GM21737 (cell line): ENCODE data around the gene RNF32.

Experiments used
- ATAC-seq: cut with Tn5 transposase; IDR thresholded peaks from one replicate; pipeline ENCODE4 v1.9.1; 2021; ENCODE audit warnings: mild to moderate bottlenecking, moderate library complexity; ENCODE audit not compliant: unreplicated experiment

RNF32 gene

DNA sequence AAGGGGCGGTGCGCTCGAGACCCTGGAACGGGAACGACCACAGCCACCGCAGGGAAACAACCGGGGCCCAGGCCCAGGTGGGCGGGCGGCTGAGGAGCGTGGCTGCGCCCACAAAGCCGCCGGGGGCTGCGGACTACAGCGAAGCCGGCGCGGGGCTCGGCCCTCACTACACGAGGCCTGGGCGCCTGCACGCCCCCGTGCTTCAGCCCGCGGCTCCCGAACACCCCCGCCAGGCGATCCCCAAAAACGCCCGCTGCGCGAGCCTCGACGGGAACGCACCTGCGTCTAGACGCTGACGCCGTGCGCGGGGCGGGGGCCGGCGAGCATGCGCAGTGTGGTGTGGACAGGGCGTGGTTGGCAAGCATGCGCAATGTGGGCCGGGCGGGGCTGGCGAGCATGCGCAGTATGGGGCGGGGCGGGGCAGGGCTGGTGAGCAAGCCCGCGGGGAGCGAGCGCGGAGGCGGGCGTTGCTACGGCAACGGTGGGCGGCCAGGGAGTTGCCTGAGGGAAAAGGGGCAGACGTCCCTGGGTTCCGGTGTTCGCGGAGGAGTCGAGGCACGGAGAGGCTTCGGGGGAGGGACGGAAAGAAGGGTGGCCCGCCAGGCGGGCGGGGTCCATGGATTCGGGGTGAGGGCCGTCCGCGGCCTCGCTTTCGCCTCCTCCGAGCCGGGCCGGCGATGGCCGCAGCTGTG lies at the start of gene RNF32:
Gene RNF32 (plus strand): TSS at position 518 of the 692 bp plus-strand sequence. CDS start 3,104 bp downstream, outside the sequence.
- ATAC-seq = peak; percentile 88

GRCh38 chr7:156592155-156592884 lies 48.3 kb upstream of the RNF32 start:
- ATAC-seq = no peak

DNA sequence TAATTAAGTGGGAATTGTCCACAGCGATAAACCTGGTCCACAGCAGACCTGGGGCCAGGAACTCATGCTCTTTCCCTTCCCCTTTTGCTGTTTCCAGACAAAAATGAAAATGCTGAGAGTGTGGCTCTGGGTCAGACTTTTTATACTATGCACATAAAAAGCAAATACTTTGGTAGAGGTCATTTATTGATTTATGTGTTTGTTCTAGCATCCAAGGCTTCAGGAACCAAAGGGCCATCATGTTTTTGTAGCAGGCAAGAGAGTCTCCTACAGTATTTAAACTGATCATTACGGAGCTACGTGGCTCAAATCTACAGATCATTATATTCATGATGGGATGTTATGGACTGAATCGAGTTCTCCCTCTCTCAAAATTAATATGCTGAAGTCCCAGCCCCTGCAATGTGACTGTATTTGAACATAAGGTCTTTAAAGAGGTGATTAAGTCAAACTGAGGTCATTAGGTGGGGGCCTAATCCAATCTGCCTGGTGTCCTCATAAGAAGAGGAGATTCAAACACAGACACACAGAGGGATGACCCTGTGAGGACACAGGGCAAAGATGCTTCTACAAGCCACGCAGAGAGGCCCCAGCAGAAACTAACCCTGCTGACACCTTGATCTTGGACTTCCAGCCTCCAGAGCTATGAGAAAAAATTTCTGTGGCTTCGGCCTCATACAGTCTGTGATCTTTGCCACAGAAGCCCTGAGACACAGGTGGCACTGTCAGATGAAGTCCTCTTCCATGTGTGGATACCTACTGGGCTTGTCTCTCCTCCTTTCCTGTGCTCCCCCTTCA lies 46.1 kb upstream of the RNF32 start:
- ATAC-seq = no peak

DNA sequence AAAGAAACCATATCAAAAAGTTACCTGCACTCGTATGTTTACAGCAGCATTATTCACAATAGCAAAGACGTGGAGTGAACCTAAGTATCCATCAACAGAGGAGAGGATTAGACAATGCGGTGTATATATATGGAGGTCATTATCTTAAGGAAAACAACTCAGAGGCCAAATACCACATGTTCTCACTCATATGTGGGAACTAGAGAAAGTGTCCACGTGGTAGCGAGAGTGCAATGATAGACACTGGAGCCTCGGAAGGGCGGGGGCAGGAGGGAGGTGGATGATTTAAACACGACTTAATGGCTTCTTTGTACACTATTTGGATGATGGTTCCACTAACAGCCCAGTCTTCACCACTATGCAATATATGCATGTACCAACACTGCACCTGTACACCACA lies 40.1 kb upstream of the RNF32 start:
- no peak for ATAC-seq

DNA sequence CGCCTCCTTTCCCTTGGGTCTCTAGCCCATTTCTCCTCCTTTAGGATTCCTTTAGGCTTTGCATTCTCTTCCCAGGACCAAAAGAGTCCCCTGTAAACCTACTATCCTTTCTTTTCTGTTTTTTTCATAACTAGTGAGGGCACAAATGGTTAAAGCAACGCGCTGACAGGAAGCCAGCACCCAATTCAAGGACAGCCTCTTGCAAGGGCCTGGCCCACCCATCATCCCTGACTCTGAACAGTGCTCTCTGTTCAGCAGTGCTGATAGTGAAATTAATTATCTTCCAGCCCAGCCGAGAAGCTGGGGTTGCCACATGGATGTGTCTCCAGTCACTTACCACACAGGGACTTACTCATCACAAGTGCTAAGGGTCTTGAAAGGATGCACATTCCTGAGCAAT lies 38.3 kb upstream of the RNF32 start:
- no peak for ATAC-seq

DNA sequence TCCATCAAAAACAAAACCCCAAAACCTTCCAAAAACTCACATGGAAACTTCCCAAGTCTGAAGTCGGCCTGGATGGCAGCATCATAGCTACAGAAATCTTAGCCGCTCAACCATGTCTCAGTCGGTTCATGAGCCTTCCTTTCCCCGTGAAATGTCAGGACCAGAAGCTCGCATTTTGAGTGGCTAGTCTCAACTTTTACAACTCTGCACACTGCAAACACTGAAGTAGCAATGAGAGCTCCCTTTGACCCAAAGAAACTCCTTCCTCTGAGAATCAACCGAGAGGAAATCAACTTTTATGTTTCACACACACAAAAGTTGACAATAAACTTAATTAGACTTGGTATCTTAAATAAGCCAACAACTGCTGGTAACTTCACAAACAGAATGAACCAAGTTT lies 37.6 kb upstream of the RNF32 start:
- ATAC-seq = no peak

DNA sequence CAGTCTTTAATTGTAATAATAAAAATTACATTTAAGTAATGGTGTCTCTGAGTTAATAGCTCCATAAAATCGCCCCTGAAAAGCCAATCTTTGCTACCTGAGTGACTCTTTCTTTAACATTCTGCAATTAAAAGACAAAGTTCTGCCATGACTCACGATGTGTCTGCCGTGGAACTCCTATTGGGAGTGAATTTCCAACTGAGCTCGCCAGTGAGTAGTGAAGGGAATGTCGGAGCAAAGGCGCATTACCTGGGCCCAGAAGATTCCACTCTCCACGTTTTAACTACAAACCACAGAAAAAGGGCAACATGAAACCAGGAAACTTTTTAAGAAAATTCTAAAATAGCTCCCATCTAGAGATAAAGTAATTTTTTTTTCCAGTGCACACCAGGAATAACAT lies 36.9 kb upstream of the RNF32 start:
- no peak for ATAC-seq

- ATAC-seq = no peak
Measured at GRCh38 chr7:156604311-156604710, 36.3 kb upstream of the RNF32 start.

GRCh38 chr7:156604836-156605695 lies 35.5 kb upstream of the RNF32 start:
- ATAC-seq = no peak

DNA sequence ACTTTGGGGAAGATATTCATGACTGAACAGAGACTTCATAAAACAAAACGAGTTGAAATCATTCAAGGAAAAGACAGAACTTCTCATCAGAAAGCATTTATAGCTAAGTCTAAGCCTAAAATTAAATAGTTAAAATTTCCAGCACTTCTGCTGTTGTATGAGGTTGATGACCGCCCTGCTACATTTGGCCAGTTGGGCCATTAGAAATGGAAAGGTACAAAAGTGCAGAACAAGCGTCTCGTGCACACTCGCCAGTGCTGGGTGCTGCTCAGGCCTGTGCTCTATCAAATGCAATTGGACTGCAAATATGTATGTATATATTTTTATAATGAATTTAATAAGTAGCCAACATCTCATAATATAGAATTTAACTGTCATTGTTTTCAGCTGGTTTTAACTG lies 34.4 kb upstream of the RNF32 start:
- ATAC-seq = no peak

DNA sequence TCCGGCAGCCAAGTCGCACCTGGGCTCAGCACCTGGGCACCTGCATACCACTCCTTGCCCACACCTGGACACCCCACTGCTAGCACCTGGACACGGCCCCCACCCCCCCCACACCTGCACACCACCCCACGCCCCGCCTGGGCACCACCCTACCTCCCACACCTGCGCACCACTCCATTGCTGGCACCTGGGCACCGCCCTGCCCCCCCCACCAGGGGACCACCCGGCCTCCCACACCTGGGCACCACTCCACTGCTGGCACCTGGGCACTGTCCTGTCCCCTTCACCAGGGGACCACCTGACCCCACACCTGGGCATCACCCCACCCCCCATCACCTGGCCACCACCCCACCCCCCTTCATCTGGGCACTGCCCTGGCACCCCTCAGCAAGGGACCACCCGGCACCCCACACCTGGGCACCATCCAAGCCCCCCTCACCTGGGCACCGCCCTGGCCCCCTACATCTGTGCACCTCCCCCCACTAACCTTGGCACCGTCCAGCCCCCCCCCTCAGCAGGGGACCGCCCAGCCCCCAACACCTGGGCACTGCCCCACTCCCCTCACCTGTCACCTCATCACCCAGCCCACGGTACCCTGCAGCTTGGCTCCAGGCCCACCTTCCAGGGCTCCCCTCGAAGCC lies 33.8 kb upstream of the RNF32 start:
- no peak for ATAC-seq

DNA sequence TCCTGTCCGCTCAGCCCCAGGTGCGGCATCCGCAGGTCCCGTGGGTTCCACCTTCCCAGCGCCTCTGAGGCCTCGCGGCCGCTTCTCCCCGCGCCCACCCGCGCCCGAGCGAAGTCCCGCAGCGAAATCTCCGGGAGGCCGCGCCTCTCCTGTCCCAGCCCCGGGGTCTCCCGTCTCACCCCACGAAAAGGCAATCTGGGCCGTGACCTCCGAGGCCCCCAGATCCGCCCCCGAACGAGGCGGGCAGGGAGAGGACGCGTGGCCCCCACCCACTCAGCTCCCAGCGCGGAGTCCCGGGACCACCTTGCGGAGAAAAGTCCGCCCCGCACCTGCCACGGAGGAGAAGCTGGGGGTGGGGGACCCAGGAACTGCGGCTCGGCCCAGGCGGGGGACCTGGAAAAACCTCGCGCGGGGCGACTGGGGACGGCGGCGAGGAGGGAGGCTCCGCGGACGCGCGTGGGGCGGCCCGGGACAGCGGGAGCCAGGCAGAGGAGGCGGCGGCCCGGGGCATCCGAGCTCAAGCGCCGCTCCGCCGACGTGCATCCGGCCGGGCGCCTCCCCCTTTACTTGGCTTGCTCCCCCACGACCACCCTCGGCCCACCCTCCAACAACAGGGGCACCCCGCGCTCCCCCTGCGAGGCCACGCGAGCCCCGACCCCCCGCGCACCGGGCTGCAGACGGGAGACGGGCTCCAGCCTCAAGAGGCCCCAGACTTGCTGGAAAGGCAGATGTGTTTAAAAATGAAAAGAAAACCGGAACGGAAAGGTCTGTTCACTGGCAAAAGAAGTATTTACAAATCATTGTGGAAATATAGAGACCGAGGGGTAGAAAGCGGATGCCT lies 33.0 kb upstream of the RNF32 start:
- no peak for ATAC-seq

GRCh38 chr7:156608173-156608478 lies 32.4 kb upstream of the RNF32 start:
- no peak for ATAC-seq

- ATAC-seq = no peak
Measured at GRCh38 chr7:156609010-156609877, 31.3 kb upstream of the RNF32 start.

DNA sequence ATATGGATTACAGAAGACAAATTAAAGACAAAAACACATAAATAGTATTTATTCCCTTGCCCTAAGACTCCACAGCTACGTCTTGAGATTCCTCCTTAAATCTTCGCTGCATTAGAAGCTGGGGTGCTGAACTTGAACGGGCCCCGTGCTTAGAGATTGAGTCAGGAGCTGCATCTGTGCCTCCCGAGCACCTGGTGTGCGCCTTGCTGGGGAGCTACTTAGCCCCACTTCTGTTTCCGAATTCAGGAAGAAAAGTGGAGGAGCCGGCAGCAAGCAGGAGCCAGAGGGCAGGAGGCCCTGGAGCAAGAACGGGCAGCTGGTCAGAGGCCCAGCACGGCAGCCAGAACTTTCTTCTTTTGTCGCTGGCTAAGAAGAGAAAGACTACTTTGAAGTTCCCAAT lies 30.4 kb upstream of the RNF32 start:
- ATAC-seq = no peak

GRCh38 chr7:156610601-156611000 lies 30.0 kb upstream of the RNF32 start:
- ATAC-seq = no peak

- ATAC-seq = no peak
Measured at GRCh38 chr7:156611014-156612010, 29.3 kb upstream of the RNF32 start.
